ENCODE results near the gene ABLIM2.

The ABLIM2 gene

DNA sequence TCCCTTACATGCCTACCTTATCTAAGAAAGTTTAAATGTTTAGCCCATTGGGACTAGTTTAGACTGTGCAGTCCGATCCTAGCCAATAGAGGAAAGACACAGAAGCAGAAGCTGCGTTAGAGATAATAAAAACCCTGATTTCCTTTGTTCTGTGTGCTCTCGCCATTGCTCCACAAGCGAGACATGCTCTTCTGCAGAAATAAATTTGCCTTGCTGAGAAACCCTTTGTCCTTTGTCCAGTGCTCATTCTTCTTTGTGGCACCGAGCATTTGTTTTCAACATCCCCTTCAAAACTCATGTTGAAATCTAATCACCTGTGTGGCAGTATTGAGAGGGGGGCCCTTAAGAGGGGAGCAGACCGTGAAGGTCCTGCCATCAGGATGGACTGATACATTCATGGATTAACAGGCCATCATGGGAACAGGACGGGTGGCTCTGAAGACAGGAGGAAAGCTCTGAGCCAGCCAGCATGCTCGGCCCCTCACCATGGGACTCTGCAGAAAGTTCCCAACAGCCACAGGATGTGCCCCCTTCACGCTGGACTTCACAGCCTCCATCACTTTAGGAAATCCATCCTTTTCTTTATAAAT lies 94.5 kb downstream of the ABLIM2 start:
- DNase-seq = no peak

- no peak for DNase-seq
Observed at GRCh38 chr4:8061573-8061972, 97.0 kb downstream of the ABLIM2 start.

DNA sequence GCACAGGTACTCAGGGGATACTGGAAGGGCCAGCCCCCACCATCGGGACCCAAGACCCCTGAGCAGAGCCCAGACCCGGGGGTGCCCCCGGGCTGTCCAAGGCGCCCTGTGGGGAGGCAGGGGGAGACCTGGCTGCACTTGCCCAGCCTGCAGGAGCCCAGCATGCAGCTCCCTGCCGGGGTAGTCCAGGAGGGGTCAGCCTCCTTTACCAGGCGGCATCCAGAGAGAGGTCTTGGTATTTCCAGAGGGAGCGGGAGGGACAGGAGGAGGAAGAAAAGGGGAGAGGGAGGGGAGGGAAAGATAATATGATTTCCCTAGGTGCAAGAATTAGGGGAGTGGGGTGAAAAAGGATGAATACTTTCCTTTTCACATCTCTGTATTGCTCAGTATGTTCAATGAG lies 97.5 kb downstream of the ABLIM2 start:
- no peak for DNase-seq

GRCh38 chr4:8060632-8061031 lies 98.0 kb downstream of the ABLIM2 start:
- DNase-seq = no peak

DNA sequence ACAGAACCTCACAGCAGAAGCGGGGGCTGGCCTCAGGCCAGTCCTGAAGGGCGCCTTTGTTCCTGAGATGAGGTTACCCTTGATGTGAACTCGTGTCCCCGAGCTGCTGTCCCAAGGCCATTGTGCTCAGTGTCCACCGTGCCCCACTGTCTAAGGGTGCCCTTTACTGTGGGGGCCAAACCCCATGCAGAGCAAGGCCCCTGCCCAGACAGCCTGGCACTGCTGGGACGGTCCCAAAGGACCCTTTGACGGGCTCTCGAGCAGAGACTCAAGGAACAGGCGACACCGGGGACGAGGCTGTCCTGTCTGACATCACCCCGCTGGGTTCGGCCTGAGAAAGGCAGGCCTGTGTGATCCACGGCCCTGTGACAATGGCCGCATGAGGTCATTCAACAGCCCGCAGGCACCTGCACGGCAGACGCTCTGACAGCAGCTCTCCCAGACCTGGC lies 100.6 kb downstream of the ABLIM2 start:
- no peak for DNase-seq

DNA sequence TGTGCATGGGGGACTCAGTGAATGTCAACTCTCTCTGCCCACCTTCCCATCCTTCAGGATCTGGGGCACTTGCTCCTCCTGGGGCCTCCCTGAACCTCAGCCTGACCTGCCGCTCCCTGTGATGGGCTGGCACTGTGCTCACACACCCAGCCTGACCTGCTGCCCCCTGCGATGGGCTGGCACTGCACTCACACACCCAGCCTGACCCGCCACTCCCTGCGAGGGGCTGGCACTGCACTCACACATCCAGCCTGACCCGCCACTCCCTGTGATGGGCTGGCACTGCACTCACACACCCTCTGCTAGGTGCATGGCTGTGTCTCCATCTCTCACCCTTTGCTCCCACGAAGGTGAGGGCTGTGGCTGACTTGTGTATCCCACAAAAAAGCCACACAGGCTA lies 103.4 kb downstream of the ABLIM2 start:
- no peak for DNase-seq

GRCh38 chr4:8053688-8054449 lies 104.7 kb downstream of the ABLIM2 start:
- DNase-seq = no peak

- no peak for DNase-seq
Observed at GRCh38 chr4:8052160-8052691, 106.4 kb downstream of the ABLIM2 start.

- DNase-seq = no peak
Observed at GRCh38 chr4:8051644-8052043, 107.0 kb downstream of the ABLIM2 start.

- no peak for DNase-seq
Observed at GRCh38 chr4:8050555-8051206, 107.9 kb downstream of the ABLIM2 start.

GRCh38 chr4:8050180-8050554 lies 108.4 kb downstream of the ABLIM2 start:
- DNase-seq = no peak

DNA sequence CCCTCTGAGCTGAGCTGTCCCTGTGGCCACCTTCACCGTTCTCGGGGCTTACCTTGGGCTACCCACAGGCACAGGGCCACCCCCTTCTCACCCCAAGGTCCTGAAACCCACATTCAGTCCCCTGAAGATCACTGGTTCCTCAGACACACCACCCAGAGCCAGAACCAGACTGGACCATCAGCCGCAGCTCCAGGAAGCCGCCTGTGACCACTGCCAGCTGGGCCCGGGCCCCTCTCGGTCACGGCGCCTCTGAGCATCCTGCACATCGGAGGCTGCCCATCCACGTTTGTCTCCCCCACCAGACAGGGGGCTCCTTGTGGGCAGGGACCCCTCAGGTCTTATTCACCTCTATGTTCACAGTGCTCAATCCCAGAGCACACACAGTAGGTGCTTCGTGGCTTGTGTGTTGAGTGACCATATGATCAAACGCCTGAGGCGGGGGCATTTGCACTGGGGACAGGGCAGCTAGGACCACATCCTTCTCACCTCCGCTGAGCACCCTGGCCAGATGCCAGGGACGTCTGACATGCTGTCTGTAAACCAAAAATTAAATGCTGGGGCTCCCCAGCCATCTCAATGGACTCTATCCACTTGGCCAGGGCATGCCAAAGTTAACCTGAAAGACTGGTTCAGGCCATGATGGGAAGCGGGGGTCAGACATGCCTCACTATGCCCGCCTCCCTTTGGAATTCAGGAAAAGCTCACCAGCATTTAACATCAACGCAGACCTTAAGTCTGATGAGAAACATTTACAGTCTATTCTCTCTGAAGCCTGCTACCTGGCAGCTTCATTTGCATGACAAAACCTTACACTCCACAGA lies 109.5 kb downstream of the ABLIM2 start:
- no peak for DNase-seq

DNA sequence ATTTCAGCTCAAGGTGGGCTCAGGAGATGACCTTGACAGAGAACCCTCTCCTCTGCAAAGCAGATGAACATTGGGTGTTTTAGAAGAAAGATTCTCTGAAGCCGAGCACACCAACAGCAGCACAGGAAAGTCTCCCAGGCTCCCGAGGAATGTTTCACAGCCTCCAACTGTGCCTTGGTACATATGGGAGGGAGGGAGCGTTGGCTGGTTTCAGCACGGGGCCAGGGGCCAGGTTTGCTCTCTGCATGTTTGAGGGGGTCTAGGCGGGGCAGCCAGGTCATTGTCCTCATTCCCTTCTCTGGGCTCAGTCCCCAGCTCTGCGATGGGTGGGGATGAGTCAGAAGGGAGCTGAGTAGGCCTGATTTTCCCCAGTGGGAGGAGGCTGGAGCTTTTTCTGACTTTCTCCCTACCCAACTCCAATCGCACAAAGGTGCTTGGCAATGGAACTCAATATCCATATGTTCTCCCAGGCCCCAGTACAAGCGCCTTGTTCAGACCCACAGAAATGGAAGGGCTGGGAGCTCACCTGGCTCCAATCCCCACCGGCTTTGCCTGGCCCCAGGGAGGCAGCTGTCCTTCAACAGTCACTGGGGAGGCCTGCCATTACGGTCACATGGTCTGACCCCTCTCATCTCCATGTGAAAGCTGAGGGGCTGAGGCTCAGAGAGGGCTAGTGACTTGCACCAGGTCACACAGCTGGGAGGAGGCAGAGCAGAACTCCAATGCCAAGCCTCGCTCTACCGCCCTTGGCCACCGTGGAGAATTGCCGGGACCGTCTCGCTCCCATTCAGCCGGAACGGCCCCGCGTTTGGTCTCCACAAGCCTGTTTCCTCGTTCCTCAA lies 110.6 kb downstream of the ABLIM2 start:
- no peak for DNase-seq

DNA sequence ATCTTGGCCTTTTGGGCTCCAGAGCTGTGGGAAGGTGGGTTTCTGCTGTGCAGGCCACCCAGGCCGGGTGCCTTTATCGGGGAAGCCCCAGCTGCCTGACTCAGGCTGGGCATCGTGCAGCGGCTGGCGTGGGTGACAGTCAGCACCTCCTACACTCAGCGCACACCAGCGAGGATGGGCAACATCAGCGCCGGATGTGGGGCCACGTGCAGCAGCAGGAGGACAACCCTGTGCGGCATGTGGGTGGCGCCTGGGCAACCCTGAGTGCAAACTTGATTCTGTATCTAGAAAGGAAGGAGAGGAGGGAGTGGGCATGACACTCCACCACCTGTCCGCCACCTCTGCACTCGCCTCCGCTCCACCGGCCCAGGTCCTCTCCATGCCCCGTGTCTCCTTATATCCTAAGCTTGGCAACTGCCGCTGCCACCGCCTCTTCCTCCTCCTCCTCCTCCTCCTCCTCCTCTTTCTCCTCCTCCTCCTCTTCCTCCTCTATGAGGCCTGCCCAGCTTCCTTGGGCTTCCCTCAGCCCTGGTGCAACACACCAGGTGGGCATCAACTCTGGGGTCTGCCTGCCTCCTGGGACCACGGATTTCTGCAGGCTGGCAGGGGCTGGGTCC lies 111.6 kb downstream of the ABLIM2 start:
- peak; percentile 34 for DNase-seq

DNA sequence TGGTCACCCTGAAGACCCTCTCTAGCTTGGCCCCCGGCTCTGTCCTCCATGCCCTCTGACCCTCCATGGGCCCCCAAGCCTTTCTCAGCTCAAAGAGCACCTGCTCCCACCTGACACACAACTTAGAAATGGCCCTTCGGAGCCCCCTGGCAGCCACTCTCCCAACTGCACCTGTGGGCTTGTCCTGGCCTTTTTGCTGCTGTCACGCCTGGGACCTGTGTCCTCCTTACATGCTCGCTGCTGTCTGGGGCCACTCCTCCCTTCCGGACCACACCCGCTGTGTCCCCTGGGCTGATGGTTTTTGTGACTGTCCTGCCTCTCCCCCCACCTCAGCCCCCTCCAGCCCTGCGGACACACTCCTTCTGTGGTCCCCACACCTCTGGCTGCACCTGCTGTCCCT lies 112.7 kb downstream of the ABLIM2 start:
- DNase-seq = no peak

DNA sequence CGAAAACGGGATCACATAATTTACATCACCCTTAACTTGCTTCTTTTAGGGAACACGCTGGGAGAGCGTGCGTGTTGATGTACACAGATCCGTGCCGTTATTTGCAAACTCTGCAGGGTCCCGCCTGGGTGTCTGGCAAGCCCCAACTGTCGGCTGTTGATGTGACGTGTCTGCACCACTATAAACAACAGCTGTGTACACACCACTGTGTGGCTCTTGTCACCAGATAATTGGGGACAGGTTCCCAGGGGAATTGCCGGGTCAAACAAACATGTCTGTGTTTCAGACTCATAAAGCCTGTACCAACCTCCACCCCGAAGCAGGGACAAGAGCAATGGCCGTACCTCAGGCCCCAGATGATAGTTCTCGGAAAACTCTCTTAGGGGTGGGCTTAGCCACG lies 113.9 kb downstream of the ABLIM2 start:
- DNase-seq = no peak

GRCh38 chr4:8044244-8044643 lies 114.4 kb downstream of the ABLIM2 start:
- DNase-seq = no peak

DNA sequence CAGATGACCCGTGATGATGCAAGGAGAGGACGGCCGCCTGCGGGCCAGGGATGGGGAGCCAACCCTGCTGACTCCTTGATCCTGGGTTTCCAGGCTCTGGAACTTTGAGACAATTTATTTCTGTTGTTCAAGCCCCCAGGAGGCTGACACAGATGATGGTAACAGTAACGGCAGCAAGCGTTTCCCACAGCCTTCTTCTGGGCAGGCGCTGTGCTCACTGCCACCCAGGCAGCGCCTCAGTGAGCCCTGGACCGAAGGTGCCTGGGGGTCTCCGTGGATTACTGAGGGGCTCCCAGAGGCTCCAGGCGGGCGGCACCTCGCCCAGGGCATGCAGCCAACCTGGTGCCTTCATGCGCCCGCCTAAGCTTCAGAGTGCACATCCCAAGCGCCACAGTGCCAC lies 115.0 kb downstream of the ABLIM2 start:
- DNase-seq = no peak

- DNase-seq = no peak
Observed at GRCh38 chr4:8041868-8042267, 116.7 kb downstream of the ABLIM2 start.

DNA sequence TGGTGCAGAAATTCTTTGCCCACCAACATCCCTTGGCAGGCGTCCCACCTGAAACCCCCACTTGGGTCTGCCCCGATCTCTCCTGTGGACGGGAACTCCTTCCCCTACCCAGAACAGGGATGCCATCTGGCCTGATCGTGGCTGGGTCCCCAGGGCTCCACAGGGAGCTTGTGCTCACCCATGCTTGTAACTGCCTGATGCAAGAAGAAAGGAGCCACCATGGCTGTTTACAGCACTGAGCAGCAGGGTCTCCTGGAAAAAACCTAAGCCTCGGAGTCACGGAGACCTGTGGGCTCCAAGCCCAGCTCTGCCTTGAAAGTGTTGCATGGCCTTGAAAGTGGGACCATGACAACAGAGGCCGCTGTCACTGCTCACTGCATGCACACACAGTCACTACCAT lies 117.4 kb downstream of the ABLIM2 start:
- no peak for DNase-seq

DNA sequence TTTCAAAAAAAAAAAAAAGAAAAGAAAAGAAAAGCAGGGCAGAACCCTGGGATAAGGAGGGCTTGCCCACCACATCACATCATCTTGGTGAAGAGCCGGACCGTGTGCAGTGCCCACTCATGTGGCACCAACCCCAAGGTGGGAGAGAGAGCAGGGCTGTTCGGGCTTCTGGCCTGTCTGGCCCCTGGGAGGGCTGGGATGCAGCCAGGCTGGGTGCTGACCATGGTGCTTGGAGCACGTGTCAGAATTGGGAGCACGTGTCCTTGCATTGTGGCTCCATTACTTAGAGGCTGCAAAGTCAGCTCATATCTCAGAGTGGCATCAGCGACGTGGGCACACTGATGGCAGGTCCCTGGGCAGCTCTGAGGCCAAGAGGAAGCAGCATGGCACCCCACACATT lies 118.0 kb downstream of the ABLIM2 start:
- no peak for DNase-seq

- no peak for DNase-seq
Observed at GRCh38 chr4:8039853-8040252, 118.8 kb downstream of the ABLIM2 start.

All from CD4-positive, alpha-beta T cell treated with Interleukin-12 subunit alpha and Interleukin-12 subunit beta, for 1 hour (primary cell).